NCI-H748 (cell line): ENCODE measurements around the gene PADI4.
A peak's percentile ranks its signal among the peaks of the same experiment; 100 is the strongest.

Experiments used
- DNase-seq: peaks from one replicate; lab custom pipeline; 2025; ENCODE audit not compliant: unreplicated experiment; lab: John Stamatoyannopoulos, UW

The PADI4 gene

DNA sequence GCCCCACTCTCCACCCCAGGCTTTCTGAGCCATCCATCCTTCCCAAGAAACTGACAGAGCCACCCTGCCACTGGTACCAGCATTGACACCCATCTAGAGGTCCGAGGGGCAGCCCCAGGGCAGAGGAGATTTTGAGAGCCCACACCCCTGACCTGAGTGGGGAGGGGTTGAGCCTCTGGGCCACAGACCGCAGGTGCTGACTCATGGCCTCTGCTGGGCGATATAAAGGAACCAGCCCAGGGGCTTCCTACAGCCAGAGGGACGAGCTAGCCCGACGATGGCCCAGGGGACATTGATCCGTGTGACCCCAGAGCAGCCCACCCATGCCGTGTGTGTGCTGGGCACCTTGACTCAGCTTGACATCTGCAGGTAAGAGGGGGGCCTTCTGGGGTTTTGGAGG is at the start of gene PADI4:
Gene PADI4, plus strand, starts transcription at position 252 of the 400 bp plus-strand sequence. Its CDS starts 26 bp downstream, at position 278.
- DNase-seq: no peak

DNA sequence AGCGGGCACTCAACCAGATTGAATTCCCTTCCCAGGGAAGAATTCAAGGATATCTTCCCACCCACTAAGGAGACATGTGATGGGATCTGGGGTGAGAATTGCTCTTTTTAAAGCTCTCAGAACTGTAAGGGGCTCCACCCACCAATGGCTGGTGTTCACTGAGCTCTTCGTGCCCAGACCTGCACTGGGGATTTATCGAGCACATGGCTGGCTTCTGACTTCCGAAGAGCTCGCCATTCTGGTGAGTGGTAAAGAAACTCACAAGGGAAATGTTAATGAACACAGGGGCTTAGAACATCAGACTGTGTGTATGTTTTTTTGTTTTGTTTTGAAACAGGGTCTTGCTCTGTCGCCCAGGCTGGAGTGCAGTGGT is 49.3 kb upstream of the PADI4 start:
- DNase-seq: no peak

DNA sequence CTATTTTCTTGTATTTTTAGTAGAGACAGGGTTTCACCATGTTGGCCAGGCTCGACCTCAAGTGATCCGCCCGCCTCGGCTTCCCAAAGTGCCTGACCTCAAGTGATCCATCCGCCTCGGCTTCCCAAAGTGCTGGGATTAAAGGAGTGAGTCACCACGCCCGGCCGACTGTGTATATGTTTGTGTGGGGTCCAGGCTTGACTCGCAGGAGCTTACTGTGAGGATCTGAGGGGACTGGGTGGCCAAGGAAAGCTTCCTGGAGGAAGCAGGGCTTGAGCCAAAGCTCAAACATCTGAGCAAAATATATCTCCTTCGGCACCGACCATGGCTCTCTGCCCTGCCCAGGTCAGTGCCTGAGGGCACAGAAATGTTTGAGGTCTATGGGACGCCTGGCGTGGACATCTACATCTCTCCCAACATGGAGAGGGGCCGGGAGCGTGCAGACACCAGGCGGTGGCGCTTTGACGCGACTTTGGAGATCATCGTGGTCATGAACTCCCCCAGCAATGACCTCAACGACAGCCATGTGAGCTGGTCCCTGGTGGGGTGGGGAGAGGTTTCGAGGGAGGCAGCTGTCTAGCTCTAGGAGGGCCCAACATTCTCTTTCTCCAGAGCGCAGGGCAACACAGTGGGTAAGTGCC is 48.6 kb upstream of the PADI4 start:
- no peak for DNase-seq

DNA sequence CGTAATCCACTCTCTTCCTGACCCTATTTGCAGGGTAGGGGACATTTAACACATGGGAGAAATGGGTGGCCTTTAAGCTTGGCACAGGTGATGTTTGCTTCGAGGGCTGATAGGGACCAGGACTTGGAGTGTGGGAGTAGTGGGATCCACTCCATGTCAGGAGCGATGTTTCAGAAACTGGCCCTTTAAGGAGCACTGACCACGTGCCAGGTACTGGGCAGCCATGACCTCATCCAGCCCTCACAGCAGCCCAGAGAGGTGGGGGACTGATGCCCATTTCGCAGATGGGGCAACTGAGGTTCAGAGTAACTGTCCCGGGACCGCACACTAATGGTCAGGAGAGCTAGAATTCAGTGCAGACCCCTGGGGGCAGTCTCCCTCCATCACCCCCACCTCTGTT is 47.7 kb upstream of the PADI4 start:
- no peak for DNase-seq

DNA sequence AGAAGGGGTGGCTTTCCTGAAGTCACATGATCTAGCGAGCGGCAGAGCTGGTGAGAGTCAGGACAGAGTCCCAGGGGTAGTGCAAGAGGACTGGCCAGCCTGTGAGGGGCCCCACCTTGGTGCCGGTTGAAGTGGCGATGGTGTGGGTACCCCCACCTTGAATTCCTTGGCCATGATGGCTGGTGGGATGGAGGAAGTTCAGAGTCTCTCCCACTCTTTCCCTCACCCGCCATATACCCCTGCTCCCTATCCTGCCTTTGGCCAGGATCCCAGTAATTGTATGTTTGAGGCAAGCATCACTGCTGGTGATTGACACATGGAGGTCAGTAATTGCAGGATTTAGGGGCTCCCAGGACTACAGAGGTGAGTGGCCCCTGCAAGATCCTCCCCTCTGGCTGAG is 47.3 kb upstream of the PADI4 start:
- no peak for DNase-seq

GRCh38 chr1:17263936-17264335 is 44.1 kb upstream of the PADI4 start:
- DNase-seq: no peak

DNA sequence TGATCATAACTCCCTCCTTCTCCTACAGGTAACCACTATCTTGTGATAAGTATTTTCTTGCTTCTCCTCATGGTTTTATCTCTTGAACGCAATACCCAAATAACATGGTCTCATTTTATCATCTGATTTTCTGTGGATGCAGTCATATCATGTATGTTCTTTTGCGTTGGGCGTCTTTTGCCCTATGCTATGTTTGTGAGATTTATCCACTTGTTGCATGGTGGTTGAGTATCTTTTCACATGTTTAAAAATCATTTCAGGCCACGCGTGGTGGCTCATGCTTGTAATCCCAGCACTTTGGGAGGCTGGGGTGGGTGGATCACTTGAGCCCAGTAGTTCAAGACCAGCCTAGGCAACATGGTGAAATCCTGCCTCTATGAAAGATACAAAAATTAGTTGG is 43.5 kb upstream of the PADI4 start:
- no peak for DNase-seq

DNA sequence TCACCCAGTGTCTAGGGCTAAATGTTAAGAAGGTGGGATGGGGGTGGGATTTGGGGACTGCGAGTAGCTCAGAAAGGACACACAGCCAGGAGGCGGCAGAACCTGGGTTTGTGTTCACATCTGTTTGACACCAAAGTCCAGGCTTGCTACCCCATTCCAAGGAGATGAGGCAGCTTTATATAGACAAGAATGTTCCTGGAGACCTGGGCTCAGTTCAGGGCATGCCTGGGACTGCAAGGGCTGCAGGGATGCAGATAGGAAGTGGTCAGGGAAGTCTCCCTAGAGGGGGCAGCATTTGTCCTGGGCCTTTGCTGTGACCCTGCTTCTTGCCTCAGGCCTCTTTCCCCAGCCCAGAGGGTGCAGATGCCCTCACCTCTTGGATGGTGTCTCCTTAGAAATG is 42.8 kb upstream of the PADI4 start:
- DNase-seq: no peak

DNA sequence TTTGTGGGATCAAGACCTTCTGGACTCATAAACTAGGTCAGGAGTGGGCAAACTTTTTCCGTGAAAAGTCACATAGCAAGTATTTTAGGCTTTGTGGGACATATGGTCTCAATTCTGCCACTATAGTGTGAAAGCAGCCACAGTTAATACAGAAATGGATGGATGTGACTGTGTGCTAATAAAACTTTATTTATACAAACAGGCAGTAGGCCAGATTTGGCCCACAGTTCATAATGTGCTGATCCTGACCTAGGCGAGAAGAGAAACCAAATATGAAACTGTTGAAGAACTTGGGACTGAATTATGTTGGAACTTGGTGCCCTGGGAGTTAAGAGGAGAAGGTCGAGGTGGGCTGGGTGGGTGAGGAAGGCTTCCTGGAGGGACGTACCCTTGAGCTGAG is 42.0 kb upstream of the PADI4 start:
- no peak for DNase-seq

GRCh38 chr1:17270891-17271765 is 36.9 kb upstream of the PADI4 start:
- no peak for DNase-seq

- DNase-seq: no peak
Observed at GRCh38 chr1:17272066-17272465, 35.9 kb upstream of the PADI4 start.

GRCh38 chr1:17272646-17273045 is 35.4 kb upstream of the PADI4 start:
- peak; percentile 4 for DNase-seq

GRCh38 chr1:17273096-17273495 is 34.9 kb upstream of the PADI4 start:
- no peak for DNase-seq

GRCh38 chr1:17274186-17275170 is 33.5 kb upstream of the PADI4 start:
- peak; percentile 27 for DNase-seq

DNA sequence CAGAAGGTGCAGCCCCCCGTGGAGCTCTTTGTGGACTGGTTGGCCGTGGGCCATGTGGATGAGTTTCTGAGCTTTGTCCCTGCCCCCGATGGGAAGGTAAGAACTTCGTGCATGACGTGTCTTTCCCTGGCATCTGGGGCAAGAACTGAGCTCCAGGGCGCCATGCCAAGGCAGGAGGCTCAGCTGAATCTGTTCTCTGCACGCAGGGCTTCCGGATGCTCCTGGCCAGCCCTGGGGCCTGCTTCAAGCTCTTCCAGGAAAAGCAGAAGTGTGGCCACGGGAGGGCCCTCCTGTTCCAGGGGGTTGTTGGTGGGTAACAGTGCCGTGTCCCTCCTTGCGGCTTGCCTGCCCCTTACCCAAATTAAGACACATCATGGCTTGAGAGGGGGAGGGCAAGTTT is 31.4 kb upstream of the PADI4 start:
- DNase-seq: no peak

DNA sequence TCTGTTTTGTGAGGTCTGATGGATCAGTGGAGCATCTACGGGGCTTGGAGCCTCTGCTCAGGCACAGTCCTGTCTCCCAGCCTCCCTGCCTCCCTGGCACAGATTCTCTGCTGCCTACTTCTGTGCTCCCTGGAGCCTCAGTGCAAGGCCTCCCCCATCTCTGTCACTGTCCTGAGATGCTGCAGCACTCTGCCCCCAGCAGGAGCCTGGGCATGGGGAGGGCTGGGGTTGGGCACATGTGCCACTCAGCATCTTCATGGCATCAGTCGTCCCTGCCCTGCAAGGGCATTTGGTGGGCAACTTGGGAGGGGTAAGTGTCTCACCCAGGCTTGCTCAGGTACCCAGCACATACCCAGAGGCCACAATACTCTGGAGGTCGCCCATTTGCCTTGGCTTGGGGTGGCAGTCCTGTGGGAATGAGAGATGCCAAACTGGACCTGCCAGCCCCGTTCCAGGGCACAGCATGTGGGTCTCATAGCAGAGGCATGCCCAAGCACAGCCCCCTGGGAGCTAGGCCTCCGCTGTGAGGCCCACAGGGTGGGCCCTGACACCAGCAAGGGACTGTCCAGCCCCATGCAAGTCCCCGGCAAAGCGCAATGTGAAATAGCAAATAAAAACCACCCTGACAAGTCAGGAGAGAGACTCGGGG is 30.4 kb upstream of the PADI4 start:
- DNase-seq: no peak

DNA sequence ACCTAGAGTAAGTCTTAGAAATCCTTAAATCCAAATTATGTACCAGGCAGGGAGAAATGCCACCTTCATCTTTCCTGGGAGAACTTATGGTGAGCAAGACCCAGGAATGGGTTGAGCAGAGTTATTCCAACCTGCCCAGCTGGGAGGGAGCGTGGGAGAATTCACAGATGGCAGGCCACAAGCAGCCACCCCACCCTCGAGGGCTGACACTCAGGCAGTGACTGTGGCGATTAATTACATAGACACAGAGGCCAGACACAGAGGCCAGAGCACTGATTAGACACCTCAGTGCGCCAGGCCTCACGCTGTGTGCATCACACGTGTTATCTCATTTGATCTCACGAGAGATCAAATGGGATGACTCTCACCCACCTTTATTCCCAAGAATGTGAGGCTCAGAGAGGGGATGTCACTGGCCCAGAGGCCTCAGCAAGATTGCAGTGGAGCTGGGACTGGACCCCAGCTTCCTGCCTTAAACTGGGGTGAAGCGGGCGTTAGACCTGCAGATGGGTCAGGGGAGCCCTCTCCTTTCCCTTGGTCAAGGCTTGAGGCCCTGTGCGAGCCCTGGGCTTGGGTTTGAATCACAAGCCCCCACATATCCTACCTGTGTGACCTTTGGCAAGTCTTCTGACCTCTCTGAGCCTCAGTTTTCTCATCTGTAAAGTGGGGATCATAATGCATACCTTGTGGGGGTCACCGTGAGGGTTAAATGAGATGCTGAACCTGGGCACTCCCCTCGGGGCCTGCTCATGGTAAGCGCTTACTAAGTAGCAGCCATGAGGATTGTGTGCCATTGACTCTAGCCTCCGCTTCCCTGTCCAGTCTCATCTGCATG is 28.8 kb upstream of the PADI4 start:
- DNase-seq: no peak

DNA sequence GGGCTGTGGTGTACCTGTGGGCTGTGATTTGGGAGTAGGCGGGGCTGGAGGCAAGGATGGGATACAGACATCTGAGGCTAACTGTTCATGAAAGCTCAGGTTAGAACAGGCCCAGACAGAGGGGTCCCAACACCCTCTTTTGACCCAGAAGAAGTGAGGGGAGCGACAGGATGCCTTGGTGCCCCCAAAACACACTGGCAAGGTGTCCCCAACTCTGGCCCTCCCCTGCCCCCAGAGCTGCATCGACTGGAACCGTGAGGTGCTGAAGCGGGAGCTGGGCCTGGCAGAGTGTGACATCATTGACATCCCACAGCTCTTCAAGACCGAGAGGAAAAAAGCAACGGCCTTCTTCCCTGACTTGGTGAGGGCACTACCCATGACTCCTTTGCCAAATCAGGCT is 27.6 kb upstream of the PADI4 start:
- no peak for DNase-seq

DNA sequence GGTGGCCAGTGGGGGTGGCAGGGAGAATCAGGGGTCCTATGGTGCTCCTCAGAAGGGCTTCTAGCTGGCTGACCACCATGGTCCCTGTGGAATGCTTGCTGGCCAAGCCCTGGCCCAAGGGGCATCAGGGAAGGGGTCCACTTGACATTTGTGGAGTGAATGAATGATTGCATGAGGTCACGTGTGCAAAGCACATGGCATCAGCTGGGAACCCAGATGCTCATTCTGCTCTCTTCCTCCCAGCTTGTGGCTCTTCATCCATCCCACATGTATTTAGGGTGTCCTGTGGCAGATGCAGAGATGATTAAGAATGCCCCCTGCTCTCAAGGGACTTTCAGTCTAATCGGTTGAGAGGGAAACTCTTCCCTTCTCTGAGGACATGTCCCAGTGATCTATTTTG is 27.1 kb upstream of the PADI4 start:
- no peak for DNase-seq

- no peak for DNase-seq
Observed at GRCh38 chr1:17281775-17282181, 26.2 kb upstream of the PADI4 start.
